OCI-LY3 (cell line): ENCODE data around the gene TM9SF4.

ENCODE experiments used
- H2AFZ ChIP-seq: fragments of 200-600, 300-600 bp; shearing (Covaris generic); 2 replicates; pipeline ENCODE4 v1.6.0; 2014; ENCODE audit warnings: antibody characterized with exemption, low read depth, low read length
- H3K27ac ChIP-seq: fragments of 200-600, 300-600 bp; sonication (generic); 2 replicates; pipeline ENCODE4 v1.5.1; 2014; ENCODE audit warnings: mild to moderate bottlenecking, low read length, moderate library complexity, mixed read lengths
- H3K27me3 ChIP-seq: fragments of 200-600, 300-600 bp; sonication (generic); 2 replicates; pipeline ENCODE4 v1.6.1; 2014; ENCODE audit warnings: low read depth, low read length, mixed read lengths
- H3K36me3 ChIP-seq: fragments of 200-600, 300-600 bp; sonication (generic); replicated peaks from 2 replicates; pipeline ENCODE3; 2014; ENCODE audit warnings: low read depth, low read length, mixed read lengths
- H3K4me1 ChIP-seq: fragments of 300-600, 200-600 bp; sonication (generic); 2 replicates; pipeline ENCODE4 v1.6.1; 2014; ENCODE audit warnings: low read length, mixed read lengths
- H3K4me2 ChIP-seq: fragments of 200-600, 300-600 bp; sonication (generic); 2 replicates; pipeline ENCODE4 v1.6.1; 2014; ENCODE audit warnings: low read length, mixed read lengths
- H3K4me3 ChIP-seq: fragments of 300-600, 200-600 bp; sonication (generic); 2 replicates; pipeline ENCODE4 v1.5.1; 2014; ENCODE audit warnings: antibody characterized with exemption, mild to moderate bottlenecking, low read length, moderate library complexity
- H3K79me2 ChIP-seq: fragments of 300-600, 200-600 bp; shearing (Covaris generic); 2 replicates; pipeline ENCODE4 v1.6.1; 2014; ENCODE audit warnings: mild to moderate bottlenecking, low read length, mixed read lengths
- H3K9ac ChIP-seq: fragments of 300-600, 200-600 bp; shearing (Covaris generic); 2 replicates; pipeline ENCODE4 v1.6.0; 2014; ENCODE audit warnings: mild to moderate bottlenecking, low read length, moderate library complexity
- H3K9me3 ChIP-seq: fragments of 200-600, 300-600 bp; shearing (Covaris generic); 2 replicates; pipeline ENCODE4 v1.6.1; 2014; ENCODE audit warnings: low read length, mixed read lengths; ENCODE audit not compliant: insufficient read depth
- H4K20me1 ChIP-seq: fragments of 200-600, 300-600 bp; sonication (generic); 2 replicates; pipeline ENCODE4 v1.6.1; 2016; ENCODE audit warnings: low read length, mixed read lengths; ENCODE audit not compliant: insufficient read depth
- EZH2phosphoT487 ChIP-seq: fragments of 200-600 bp; shearing (Covaris generic); IDR thresholded peaks from 2 replicates; pipeline ENCODE4 v1.6.1; 2018; ENCODE audit warnings: antibody characterized with exemption, mixed run types, low read depth
- TF ChIP-seq, protein P1 (sequence below): fragments of 200-600, 300-600 bp; sonication (generic); IDR thresholded peaks from 2 replicates; pipeline ENCODE4 v1.5.1; 2014; ENCODE audit warnings: antibody characterized with exemption, low read length, low read depth

Gene TM9SF4

DNA sequence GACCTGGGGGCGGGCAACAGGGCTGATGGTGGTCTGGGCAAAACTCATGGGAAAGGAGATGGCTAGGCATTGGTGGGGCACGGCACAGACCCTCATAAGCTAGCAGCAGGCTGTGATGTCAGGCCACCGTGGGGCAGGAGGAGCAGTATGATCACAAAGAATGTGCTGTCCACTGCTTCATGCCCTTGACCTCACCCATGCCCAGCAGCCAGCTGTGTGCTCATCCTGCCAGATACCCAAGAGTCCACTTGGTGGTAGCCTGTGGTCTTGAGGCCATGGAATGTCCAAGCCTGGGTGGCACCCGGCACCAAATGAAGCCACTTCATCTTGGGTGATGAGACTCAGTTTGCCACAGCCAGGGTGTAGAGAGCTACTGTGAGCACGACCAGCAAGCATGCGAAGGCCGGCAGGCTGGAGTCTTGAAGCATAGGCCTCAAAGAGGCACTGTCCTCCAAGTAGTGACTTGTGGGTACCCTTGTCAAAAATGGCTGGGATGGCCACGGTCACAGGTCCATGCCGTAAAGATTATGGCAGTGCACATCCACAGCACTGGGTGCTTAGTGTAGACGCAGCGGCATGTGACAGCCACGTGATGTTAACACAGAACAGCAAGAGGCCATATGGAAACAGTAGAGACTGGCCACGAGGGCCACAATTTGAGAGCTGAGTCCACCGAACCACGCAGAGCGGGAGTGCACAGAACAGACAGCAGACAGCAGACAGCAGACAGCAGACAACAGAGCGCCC, 79.0 kb downstream of the TM9SF4 start:
- H3K79me2 ChIP-seq, result no peaks in the 10 kb centered on the region
- H3K4me2 ChIP-seq, result no peak overlapping the region
- peaks cover 8% of the 10 kb centered on the region; the same call in 1 of the 2 replicates for H3K4me1 ChIP-seq
- no peak overlapping the region for H2AFZ ChIP-seq
- no peaks in the 10 kb centered on the region for H3K36me3 ChIP-seq
- H4K20me1 ChIP-seq, result peaks cover 5% of the 10 kb centered on the region; the same call in 1 of the 2 replicates
- no peak overlapping the region for H3K4me3 ChIP-seq
- TF ChIP-seq, protein P1, sequence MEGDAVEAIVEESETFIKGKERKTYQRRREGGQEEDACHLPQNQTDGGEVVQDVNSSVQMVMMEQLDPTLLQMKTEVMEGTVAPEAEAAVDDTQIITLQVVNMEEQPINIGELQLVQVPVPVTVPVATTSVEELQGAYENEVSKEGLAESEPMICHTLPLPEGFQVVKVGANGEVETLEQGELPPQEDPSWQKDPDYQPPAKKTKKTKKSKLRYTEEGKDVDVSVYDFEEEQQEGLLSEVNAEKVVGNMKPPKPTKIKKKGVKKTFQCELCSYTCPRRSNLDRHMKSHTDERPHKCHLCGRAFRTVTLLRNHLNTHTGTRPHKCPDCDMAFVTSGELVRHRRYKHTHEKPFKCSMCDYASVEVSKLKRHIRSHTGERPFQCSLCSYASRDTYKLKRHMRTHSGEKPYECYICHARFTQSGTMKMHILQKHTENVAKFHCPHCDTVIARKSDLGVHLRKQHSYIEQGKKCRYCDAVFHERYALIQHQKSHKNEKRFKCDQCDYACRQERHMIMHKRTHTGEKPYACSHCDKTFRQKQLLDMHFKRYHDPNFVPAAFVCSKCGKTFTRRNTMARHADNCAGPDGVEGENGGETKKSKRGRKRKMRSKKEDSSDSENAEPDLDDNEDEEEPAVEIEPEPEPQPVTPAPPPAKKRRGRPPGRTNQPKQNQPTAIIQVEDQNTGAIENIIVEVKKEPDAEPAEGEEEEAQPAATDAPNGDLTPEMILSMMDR, result no peak
- no peak for TF ChIP-seq EZH2phosphoT487
- H3K27me3 ChIP-seq, result no peaks in the 10 kb centered on the region
- H3K27ac ChIP-seq, result no peak overlapping the region
- no peak overlapping the region for H3K9ac ChIP-seq
- no peaks in the 10 kb centered on the region for H3K9me3 ChIP-seq

DNA sequence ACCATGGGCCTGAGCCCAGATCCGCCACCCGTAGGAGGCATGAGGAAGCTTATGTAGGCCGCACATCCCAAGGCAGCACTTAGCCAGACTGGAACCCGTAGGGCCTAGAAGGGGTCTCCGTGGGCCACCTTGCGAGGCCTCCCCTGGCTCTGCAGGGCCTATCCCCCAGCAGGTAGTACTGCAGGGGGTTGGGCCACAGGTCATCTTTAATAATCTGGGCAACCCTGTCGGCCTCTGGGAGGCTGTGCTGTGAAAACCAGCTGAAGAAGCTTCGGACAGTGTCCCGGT, 79.6 kb downstream of the TM9SF4 start:
- no peak overlapping the region for H2AFZ ChIP-seq
- TF ChIP-seq EZH2phosphoT487, result no peak
- no peak overlapping the region for H3K9ac ChIP-seq
- no peaks in the 10 kb centered on the region for H3K79me2 ChIP-seq
- peaks cover 8% of the 10 kb centered on the region; the same call in 1 of the 2 replicates for H3K4me1 ChIP-seq
- H3K4me2 ChIP-seq, result peak overlapping the region; percentile 74; the same call in 1 of the 2 replicates
- no peaks in the 10 kb centered on the region for H3K36me3 ChIP-seq
- H3K27me3 ChIP-seq, result no peaks in the 10 kb centered on the region
- no peak overlapping the region for H3K27ac ChIP-seq
- H3K4me3 ChIP-seq, result no peak overlapping the region
- H4K20me1 ChIP-seq, result peaks cover 5% of the 10 kb centered on the region; the same call in 1 of the 2 replicates
- no peaks in the 10 kb centered on the region for H3K9me3 ChIP-seq

GRCh38 chr20:32189691-32190615, 80.4 kb downstream of the TM9SF4 start:
- Histone ChIP-seq H3K9me3 (no peaks in the 10 kb centered on the region), H2AFZ (peak overlapping the region; percentile 58), H3K79me2 (no peaks in the 10 kb centered on the region), H3K36me3 (peaks cover 3% of the 10 kb centered on the region), H4K20me1 (peaks cover 5% of the 10 kb centered on the region; the same call in 1 of the 2 replicates), H3K9ac (peak overlapping the region; percentile 55), H3K4me2 (peak overlapping the region; percentile 74), H3K4me1 (peaks cover 8% of the 10 kb centered on the region; the same call in 1 of the 2 replicates), H3K27me3 (no peaks in the 10 kb centered on the region), H3K4me3 (peak overlapping the region; percentile 80), H3K27ac (no peak overlapping the region)
- TF ChIP-seq EZH2phosphoT487, result no peak
- TF ChIP-seq, protein P1, result no peak

DNA sequence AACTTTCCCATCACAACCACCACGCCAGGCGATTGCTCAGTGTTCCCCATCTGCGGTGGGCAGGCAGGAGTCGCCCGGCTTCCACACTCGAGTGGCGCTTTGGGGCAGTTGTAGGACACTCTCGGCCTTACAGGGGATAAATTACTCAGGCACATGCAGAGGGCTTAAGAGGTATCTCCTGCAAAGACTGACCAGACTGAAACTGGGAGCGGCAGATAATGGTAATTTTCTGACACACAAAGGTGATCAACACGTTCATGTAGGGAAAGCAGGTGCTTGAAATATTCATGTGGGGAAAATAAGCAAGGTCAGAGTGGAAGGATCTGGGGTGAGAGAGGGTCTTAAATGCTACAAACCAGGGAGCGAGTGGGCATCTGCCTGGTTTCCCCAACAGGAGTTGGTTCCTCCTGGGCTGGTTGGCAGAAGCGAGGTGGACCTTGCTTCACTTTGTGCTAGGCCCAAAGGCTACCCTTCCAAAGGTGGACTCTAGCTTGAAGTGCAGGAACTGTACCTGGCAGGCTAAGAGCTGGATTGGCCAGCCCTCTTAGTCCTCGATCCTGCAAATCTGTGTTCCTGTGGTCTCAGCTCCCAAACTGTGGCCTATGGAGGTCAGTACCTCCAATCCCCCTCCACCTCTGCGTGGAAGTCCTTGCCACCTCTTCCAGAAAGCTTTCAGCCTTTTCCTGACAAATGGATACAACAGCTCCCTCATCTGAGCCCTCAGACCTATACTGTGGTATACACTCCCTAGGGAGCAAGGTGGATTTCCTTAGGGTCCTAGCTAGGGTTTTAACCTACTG, 81.3 kb downstream of the TM9SF4 start:
- H3K9ac ChIP-seq, result peak overlapping the region; percentile 55
- peaks cover 12% of the 10 kb centered on the region for H3K36me3 ChIP-seq
- H4K20me1 ChIP-seq, result peaks cover 11% of the 10 kb centered on the region; the same call in 1 of the 2 replicates
- H3K79me2 ChIP-seq, result no peaks in the 10 kb centered on the region
- TF ChIP-seq EZH2phosphoT487, result no peak
- TF ChIP-seq, protein P1, result no peak
- H2AFZ ChIP-seq, result no peak overlapping the region
- H3K4me2 ChIP-seq, result peak overlapping the region; percentile 74
- H3K27me3 ChIP-seq, result no peaks in the 10 kb centered on the region
- H3K9me3 ChIP-seq, result no peaks in the 10 kb centered on the region
- H3K4me1 ChIP-seq, result peaks cover 8% of the 10 kb centered on the region; the same call in 1 of the 2 replicates
- H3K4me3 ChIP-seq, result peak overlapping the region; percentile 80
- H3K27ac ChIP-seq, result no peak overlapping the region
